GM19035 (cell line): ENCODE results near the gene APOBEC2.
"Not testable (repeated sequence)": the region's sequence is repeated elsewhere in the genome, so short reads cannot be mapped to it uniquely, and the experiment has no call there.

ENCODE experiments used
- ATAC-seq: cut with Tn5 transposase; IDR thresholded peaks from one replicate; pipeline ENCODE4 v1.9.1; 2021; ENCODE audit not compliant: unreplicated experiment

The APOBEC2 gene

GRCh38 chr6:41053041-41053440, at the start of gene APOBEC2:
Gene APOBEC2 (plus strand): TSS chr6:41053202. CDS start chr6:41053348, 146 bp downstream.
- no peak for ATAC-seq

- ATAC-seq = peak; percentile 65
Measured at GRCh38 chr6:41006217-41006616, 46.8 kb upstream of the APOBEC2 start.

- ATAC-seq = not testable (repeated sequence)
Measured at GRCh38 chr6:41006980-41007379, 46.0 kb upstream of the APOBEC2 start.

- no peak for ATAC-seq
Measured at GRCh38 chr6:41008011-41008410, 45.0 kb upstream of the APOBEC2 start.

GRCh38 chr6:41009669-41010068, 43.3 kb upstream of the APOBEC2 start:
- no peak for ATAC-seq

GRCh38 chr6:41011673-41012072, 41.3 kb upstream of the APOBEC2 start:
- no peak for ATAC-seq

GRCh38 chr6:41013466-41014153, 39.4 kb upstream of the APOBEC2 start:
- no peak for ATAC-seq

- ATAC-seq = no peak
Measured at GRCh38 chr6:41014780-41015179, 38.2 kb upstream of the APOBEC2 start.

GRCh38 chr6:41015860-41016259, 37.1 kb upstream of the APOBEC2 start:
- ATAC-seq = not testable (repeated sequence)

- no peak for ATAC-seq
Measured at GRCh38 chr6:41017663-41018062, 35.3 kb upstream of the APOBEC2 start.

- ATAC-seq = no peak
Measured at GRCh38 chr6:41021832-41022231, 31.2 kb upstream of the APOBEC2 start.

GRCh38 chr6:41022294-41022693, 30.7 kb upstream of the APOBEC2 start:
- no peak for ATAC-seq

- ATAC-seq = no peak
Measured at GRCh38 chr6:41023114-41023513, 29.9 kb upstream of the APOBEC2 start.

- no peak for ATAC-seq
Measured at GRCh38 chr6:41025966-41026530, 27.0 kb upstream of the APOBEC2 start.

GRCh38 chr6:41027241-41027640, 25.8 kb upstream of the APOBEC2 start:
- no peak for ATAC-seq

GRCh38 chr6:41027799-41028560, 25.0 kb upstream of the APOBEC2 start:
- peak; percentile 92 for ATAC-seq

GRCh38 chr6:41028561-41029412, 24.2 kb upstream of the APOBEC2 start:
- ATAC-seq = peak; percentile 19

- no peak for ATAC-seq
Measured at GRCh38 chr6:41032830-41033229, 20.2 kb upstream of the APOBEC2 start.

- no peak for ATAC-seq
Measured at GRCh38 chr6:41033776-41034175, 19.2 kb upstream of the APOBEC2 start.

- no peak for ATAC-seq
Measured at GRCh38 chr6:41036186-41036585, 16.8 kb upstream of the APOBEC2 start.

- ATAC-seq = no peak
Measured at GRCh38 chr6:41036601-41037000, 16.4 kb upstream of the APOBEC2 start.
